HEK293 (cell line): ENCODE data around the gene S100A4.
A peak's percentile ranks its signal among the peaks of the same experiment; 100 is the strongest.

Source experiments
- GLIS2 ChIP-seq: fragments of 450-650 bp; formaldehyde crosslinking; IDR thresholded peaks from 2 replicates; pipeline ENCODE4 v1.5.1; 2016; ENCODE audit warnings: missing biosample characterization, missing genetic modification characterization
- KLF8 ChIP-seq: fragments of 450-650 bp; formaldehyde crosslinking; IDR thresholded peaks from 2 replicates; pipeline ENCODE4 v1.5.1; 2016; ENCODE audit warnings: missing biosample characterization, missing genetic modification characterization
- REPIN1 ChIP-seq: fragments of 450-650 bp; formaldehyde crosslinking; IDR thresholded peaks from 2 replicates; pipeline ENCODE4 v1.5.1; 2017; ENCODE audit warnings: missing biosample characterization, missing genetic modification characterization, low read depth
- ZBTB8A ChIP-seq: fragments of 450-650 bp; formaldehyde crosslinking; IDR thresholded peaks from 2 replicates; pipeline ENCODE4 v1.5.1; 2016; ENCODE audit warnings: missing biosample characterization, missing genetic modification characterization
- ZFHX2 ChIP-seq: fragments of 450-650 bp; formaldehyde crosslinking; conservative IDR thresholded peaks from 2 replicates; pipeline ENCODE4 v1.5.1; 2016; ENCODE audit warnings: missing biosample characterization, missing genetic modification characterization
- ZNF133 ChIP-seq: fragments of 450-650 bp; formaldehyde crosslinking; IDR thresholded peaks from 2 replicates; pipeline ENCODE4 v1.5.1; 2016; ENCODE audit warnings: missing biosample characterization, missing genetic modification characterization
- ZNF138 ChIP-seq: fragments of 450-650 bp; formaldehyde crosslinking; IDR thresholded peaks from 2 replicates; pipeline ENCODE4 v1.5.1; 2016; ENCODE audit warnings: missing biosample characterization, missing genetic modification characterization, borderline replicate concordance
- ZNF223 ChIP-seq: fragments of 450-650 bp; formaldehyde crosslinking; IDR thresholded peaks from 2 replicates; pipeline ENCODE4 v1.5.1; 2016; ENCODE audit warnings: missing biosample characterization, missing genetic modification characterization
- ZNF571 ChIP-seq: fragments of 450-650 bp; formaldehyde crosslinking; IDR thresholded peaks from 2 replicates; pipeline ENCODE4 v1.5.0; 2017; ENCODE audit warnings: missing biosample characterization, missing genetic modification characterization
- ZNF629 ChIP-seq: fragments of 450-650 bp; formaldehyde crosslinking; IDR thresholded peaks from 2 replicates; pipeline ENCODE4 v1.5.1; 2017; ENCODE audit warnings: missing biosample characterization, missing genetic modification characterization
- ZNF707 ChIP-seq: fragments of 450-650 bp; formaldehyde crosslinking; IDR thresholded peaks from 2 replicates; pipeline ENCODE4 v1.5.1; 2016; ENCODE audit warnings: missing biosample characterization, missing genetic modification characterization
- ZNF776 ChIP-seq: fragments of 450-650 bp; formaldehyde crosslinking; IDR thresholded peaks from 2 replicates; pipeline ENCODE4 v1.5.0; 2017; ENCODE audit warnings: missing biosample characterization, missing genetic modification characterization, borderline replicate concordance
- ZNF792 ChIP-seq: fragments of 450-650 bp; formaldehyde crosslinking; IDR thresholded peaks from 2 replicates; pipeline ENCODE4 v1.5.1; 2016; ENCODE audit warnings: missing biosample characterization, missing genetic modification characterization
- ZNF843 ChIP-seq: fragments of 450-650 bp; formaldehyde crosslinking; IDR thresholded peaks from 2 replicates; pipeline ENCODE4 v1.5.1; 2016; ENCODE audit warnings: missing biosample characterization, missing genetic modification characterization
- TF ChIP-seq, protein P1 (sequence below): fragments of 450-650 bp; formaldehyde crosslinking; IDR thresholded peaks from 2 replicates; pipeline ENCODE4 v1.5.1; 2016; ENCODE audit warnings: missing biosample characterization, missing genetic modification characterization, borderline replicate concordance
- TF ChIP-seq, protein P2 (sequence below): fragments of 450-650 bp; formaldehyde crosslinking; IDR thresholded peaks from 2 replicates; pipeline ENCODE4 v1.5.1; 2016; ENCODE audit warnings: missing biosample characterization, missing genetic modification characterization
- TF ChIP-seq, protein P3 (sequence below): fragments of 450-650 bp; formaldehyde crosslinking; IDR thresholded peaks from 2 replicates; pipeline ENCODE4 v1.5.1; 2016; ENCODE audit warnings: missing biosample characterization, missing genetic modification characterization
- TF ChIP-seq, protein P4 (sequence below): fragments of 450-650 bp; formaldehyde crosslinking; IDR thresholded peaks from 2 replicates; pipeline ENCODE4 v1.5.1; 2017; ENCODE audit warnings: missing biosample characterization, mild to moderate bottlenecking, missing genetic modification characterization, moderate library complexity
- TF ChIP-seq, protein P5 (sequence below): fragments of 450-650 bp; formaldehyde crosslinking; IDR thresholded peaks from 2 replicates; pipeline ENCODE4 v1.5.1; 2017; ENCODE audit warnings: missing biosample characterization, missing genetic modification characterization
- TF ChIP-seq, protein P6 (sequence below): fragments of 450-650 bp; formaldehyde crosslinking; IDR thresholded peaks from 2 replicates; pipeline ENCODE4 v1.5.1; 2016; ENCODE audit warnings: missing biosample characterization, missing genetic modification characterization

Gene S100A4

DNA sequence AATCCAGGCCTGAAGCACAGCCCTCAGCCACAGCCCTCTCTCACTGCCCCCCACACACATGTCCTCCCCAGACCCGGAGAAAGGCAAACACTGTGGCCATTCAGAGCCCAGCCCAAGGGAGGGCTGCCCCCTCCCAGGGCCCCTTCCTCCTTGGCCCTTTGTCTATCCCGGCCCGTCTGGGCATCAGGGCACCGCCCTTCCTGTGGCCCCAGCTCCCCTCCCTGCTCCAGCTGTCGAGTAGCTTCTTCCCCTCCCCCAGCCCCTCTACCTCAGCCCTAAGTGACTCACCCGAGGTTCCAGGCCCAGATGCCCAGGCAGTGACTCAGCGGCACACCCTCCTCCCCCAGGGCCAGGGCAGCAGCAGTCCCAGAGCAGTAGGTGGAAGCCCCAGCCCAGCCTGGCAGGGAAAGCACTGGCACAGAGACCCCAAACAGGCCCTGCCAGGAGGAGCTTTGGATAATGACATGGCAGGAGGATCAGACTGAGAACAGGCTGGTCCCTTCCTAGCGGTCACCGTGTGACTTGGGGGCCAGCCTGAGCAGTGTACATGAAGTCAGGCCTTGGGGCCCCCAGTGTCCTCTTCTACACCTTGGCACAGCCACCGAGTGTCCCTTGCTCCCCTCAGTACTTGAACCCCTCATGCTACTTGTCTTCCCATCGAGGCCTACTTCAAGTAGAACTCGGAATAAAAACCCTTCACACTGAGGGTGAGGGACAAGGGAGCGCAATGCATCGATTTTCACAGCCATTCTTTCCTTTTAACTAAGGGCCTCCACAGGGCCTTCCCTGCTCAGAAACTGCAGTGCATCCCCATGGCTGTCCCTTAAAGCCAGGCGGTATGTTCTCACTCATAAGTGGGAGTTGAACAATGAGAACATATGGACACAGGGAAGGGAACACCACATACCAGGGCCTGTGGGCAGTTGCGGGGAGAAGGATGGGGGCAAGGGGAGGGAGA, 21.1 kb upstream of the S100A4 start (continued):
- TF ChIP-seq, protein P1, sequence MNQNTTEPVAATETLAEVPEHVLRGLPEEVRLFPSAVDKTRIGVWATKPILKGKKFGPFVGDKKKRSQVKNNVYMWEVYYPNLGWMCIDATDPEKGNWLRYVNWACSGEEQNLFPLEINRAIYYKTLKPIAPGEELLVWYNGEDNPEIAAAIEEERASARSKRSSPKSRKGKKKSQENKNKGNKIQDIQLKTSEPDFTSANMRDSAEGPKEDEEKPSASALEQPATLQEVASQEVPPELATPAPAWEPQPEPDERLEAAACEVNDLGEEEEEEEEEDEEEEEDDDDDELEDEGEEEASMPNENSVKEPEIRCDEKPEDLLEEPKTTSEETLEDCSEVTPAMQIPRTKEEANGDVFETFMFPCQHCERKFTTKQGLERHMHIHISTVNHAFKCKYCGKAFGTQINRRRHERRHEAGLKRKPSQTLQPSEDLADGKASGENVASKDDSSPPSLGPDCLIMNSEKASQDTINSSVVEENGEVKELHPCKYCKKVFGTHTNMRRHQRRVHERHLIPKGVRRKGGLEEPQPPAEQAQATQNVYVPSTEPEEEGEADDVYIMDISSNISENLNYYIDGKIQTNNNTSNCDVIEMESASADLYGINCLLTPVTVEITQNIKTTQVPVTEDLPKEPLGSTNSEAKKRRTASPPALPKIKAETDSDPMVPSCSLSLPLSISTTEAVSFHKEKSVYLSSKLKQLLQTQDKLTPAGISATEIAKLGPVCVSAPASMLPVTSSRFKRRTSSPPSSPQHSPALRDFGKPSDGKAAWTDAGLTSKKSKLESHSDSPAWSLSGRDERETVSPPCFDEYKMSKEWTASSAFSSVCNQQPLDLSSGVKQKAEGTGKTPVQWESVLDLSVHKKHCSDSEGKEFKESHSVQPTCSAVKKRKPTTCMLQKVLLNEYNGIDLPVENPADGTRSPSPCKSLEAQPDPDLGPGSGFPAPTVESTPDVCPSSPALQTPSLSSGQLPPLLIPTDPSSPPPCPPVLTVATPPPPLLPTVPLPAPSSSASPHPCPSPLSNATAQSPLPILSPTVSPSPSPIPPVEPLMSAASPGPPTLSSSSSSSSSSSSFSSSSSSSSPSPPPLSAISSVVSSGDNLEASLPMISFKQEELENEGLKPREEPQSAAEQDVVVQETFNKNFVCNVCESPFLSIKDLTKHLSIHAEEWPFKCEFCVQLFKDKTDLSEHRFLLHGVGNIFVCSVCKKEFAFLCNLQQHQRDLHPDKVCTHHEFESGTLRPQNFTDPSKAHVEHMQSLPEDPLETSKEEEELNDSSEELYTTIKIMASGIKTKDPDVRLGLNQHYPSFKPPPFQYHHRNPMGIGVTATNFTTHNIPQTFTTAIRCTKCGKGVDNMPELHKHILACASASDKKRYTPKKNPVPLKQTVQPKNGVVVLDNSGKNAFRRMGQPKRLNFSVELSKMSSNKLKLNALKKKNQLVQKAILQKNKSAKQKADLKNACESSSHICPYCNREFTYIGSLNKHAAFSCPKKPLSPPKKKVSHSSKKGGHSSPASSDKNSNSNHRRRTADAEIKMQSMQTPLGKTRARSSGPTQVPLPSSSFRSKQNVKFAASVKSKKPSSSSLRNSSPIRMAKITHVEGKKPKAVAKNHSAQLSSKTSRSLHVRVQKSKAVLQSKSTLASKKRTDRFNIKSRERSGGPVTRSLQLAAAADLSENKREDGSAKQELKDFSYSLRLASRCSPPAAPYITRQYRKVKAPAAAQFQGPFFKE (tag by site-specific recombination), result no peak
- TF ChIP-seq ZNF133 (tag by site-specific recombination) (no peak), KLF8 (tag by site-specific recombination) (peak; percentile 99), ZNF138 (tag by site-specific recombination) (no peak), ZNF223 (tag by site-specific recombination) (no peak), ZNF707 (tag by site-specific recombination) (no peak), GLIS2 (tag by site-specific recombination) (peak; percentile 97), ZNF571 (tag by site-specific recombination) (no peak), ZNF629 (tag by site-specific recombination) (peak; percentile 95), ZBTB8A (tag by site-specific recombination) (peak; percentile 83), ZNF792 (tag by site-specific recombination) (0 out of 2 replicates have a peak, but pooled peaks have one; percentile 27), ZFHX2 (tag by site-specific recombination) (peak; percentile 86), ZNF843 (tag by site-specific recombination) (peak; percentile 74), REPIN1 (tag by site-specific recombination) (no peak), ZNF776 (tag by site-specific recombination) (no peak)
- TF ChIP-seq, protein P2, sequence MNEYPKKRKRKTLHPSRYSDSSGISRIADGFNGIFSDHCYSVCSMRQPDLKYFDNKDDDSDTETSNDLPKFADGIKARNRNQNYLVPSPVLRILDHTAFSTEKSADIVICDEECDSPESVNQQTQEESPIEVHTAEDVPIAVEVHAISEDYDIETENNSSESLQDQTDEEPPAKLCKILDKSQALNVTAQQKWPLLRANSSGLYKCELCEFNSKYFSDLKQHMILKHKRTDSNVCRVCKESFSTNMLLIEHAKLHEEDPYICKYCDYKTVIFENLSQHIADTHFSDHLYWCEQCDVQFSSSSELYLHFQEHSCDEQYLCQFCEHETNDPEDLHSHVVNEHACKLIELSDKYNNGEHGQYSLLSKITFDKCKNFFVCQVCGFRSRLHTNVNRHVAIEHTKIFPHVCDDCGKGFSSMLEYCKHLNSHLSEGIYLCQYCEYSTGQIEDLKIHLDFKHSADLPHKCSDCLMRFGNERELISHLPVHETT (tag by site-specific recombination), result peak; percentile 95
- TF ChIP-seq, protein P3, sequence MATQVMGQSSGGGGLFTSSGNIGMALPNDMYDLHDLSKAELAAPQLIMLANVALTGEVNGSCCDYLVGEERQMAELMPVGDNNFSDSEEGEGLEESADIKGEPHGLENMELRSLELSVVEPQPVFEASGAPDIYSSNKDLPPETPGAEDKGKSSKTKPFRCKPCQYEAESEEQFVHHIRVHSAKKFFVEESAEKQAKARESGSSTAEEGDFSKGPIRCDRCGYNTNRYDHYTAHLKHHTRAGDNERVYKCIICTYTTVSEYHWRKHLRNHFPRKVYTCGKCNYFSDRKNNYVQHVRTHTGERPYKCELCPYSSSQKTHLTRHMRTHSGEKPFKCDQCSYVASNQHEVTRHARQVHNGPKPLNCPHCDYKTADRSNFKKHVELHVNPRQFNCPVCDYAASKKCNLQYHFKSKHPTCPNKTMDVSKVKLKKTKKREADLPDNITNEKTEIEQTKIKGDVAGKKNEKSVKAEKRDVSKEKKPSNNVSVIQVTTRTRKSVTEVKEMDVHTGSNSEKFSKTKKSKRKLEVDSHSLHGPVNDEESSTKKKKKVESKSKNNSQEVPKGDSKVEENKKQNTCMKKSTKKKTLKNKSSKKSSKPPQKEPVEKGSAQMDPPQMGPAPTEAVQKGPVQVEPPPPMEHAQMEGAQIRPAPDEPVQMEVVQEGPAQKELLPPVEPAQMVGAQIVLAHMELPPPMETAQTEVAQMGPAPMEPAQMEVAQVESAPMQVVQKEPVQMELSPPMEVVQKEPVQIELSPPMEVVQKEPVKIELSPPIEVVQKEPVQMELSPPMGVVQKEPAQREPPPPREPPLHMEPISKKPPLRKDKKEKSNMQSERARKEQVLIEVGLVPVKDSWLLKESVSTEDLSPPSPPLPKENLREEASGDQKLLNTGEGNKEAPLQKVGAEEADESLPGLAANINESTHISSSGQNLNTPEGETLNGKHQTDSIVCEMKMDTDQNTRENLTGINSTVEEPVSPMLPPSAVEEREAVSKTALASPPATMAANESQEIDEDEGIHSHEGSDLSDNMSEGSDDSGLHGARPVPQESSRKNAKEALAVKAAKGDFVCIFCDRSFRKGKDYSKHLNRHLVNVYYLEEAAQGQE (tag by site-specific recombination), result peak; percentile 41; the same call in 1 of the 2 replicates
- TF ChIP-seq, protein P4, sequence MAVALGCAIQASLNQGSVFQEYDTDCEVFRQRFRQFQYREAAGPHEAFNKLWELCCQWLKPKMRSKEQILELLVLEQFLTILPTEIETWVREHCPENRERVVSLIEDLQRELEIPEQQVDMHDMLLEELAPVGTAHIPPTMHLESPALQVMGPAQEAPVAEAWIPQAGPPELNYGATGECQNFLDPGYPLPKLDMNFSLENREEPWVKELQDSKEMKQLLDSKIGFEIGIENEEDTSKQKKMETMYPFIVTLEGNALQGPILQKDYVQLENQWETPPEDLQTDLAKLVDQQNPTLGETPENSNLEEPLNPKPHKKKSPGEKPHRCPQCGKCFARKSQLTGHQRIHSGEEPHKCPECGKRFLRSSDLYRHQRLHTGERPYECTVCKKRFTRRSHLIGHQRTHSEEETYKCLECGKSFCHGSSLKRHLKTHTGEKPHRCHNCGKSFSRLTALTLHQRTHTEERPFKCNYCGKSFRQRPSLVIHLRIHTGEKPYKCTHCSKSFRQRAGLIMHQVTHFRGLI (tag by site-specific recombination), result 0 out of 2 replicates have a peak, but pooled peaks have one; percentile 29
- TF ChIP-seq, protein P5, sequence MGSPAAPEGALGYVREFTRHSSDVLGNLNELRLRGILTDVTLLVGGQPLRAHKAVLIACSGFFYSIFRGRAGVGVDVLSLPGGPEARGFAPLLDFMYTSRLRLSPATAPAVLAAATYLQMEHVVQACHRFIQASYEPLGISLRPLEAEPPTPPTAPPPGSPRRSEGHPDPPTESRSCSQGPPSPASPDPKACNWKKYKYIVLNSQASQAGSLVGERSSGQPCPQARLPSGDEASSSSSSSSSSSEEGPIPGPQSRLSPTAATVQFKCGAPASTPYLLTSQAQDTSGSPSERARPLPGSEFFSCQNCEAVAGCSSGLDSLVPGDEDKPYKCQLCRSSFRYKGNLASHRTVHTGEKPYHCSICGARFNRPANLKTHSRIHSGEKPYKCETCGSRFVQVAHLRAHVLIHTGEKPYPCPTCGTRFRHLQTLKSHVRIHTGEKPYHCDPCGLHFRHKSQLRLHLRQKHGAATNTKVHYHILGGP (tag by site-specific recombination), result no peak
- TF ChIP-seq, protein P6, sequence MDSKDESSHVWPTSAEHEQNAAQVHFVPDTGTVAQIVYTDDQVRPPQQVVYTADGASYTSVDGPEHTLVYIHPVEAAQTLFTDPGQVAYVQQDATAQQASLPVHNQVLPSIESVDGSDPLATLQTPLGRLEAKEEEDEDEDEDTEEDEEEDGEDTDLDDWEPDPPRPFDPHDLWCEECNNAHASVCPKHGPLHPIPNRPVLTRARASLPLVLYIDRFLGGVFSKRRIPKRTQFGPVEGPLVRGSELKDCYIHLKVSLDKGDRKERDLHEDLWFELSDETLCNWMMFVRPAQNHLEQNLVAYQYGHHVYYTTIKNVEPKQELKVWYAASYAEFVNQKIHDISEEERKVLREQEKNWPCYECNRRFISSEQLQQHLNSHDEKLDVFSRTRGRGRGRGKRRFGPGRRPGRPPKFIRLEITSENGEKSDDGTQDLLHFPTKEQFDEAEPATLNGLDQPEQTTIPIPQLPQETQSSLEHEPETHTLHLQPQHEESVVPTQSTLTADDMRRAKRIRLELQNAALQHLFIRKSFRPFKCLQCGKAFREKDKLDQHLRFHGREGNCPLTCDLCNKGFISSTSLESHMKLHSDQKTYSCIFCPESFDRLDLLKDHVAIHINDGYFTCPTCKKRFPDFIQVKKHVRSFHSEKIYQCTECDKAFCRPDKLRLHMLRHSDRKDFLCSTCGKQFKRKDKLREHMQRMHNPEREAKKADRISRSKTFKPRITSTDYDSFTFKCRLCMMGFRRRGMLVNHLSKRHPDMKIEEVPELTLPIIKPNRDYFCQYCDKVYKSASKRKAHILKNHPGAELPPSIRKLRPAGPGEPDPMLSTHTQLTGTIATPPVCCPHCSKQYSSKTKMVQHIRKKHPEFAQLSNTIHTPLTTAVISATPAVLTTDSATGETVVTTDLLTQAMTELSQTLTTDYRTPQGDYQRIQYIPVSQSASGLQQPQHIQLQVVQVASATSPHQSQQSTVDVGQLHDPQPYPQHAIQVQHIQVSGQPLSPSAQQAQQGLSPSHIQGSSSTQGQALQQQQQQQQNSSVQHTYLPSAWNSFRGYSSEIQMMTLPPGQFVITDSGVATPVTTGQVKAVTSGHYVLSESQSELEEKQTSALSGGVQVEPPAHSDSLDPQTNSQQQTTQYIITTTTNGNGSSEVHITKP (tag by site-specific recombination), result peak; percentile 81
